ENCODE data around the gene PLA1A.

PLA1A gene

GRCh38 chr3:119630128-119630879 lies 32.6 kb downstream of the PLA1A start:
- H3K36me3 ChIP-seq (ENCODE audit: control insufficient read depth, insufficient read depth, low read length): no peaks in the 10 kb centered on the region
- no peaks in the 10 kb centered on the region for H3K9me3 ChIP-seq (ENCODE audit: control insufficient read depth, insufficient read depth, low read length)
- H3K9ac ChIP-seq (ENCODE audit: low read depth, low read length): no peak overlapping the region
- no peak overlapping the region for H3K4me3 ChIP-seq (ENCODE audit: low read depth, low read length)
- no peaks in the 10 kb centered on the region for H3K27me3 ChIP-seq (ENCODE audit: control insufficient read depth, insufficient read depth, low read length)
- peaks cover 2% of the 10 kb centered on the region for H3K4me1 ChIP-seq (ENCODE audit: control insufficient read depth, insufficient read depth, low read length)

- Histone ChIP-seq H3K27me3 (ENCODE audit: control insufficient read depth, insufficient read depth, low read length) (no peaks in the 10 kb centered on the region), H3K4me1 (ENCODE audit: control insufficient read depth, insufficient read depth, low read length) (peaks cover 2% of the 10 kb centered on the region), H3K36me3 (ENCODE audit: control insufficient read depth, insufficient read depth, low read length) (no peaks in the 10 kb centered on the region), H3K4me3 (ENCODE audit: low read depth, low read length) (no peak overlapping the region), H3K9me3 (ENCODE audit: control insufficient read depth, insufficient read depth, low read length) (no peaks in the 10 kb centered on the region), H3K9ac (ENCODE audit: low read depth, low read length) (no peak overlapping the region)
Measured at GRCh38 chr3:119630880-119631329, 33.2 kb downstream of the PLA1A start.

- no peaks in the 10 kb centered on the region for H3K9me3 ChIP-seq (ENCODE audit: control insufficient read depth, insufficient read depth, low read length)
- H3K27me3 ChIP-seq (ENCODE audit: control insufficient read depth, insufficient read depth, low read length): no peaks in the 10 kb centered on the region
- H3K36me3 ChIP-seq (ENCODE audit: control insufficient read depth, insufficient read depth, low read length): no peaks in the 10 kb centered on the region
- H3K4me3 ChIP-seq (ENCODE audit: low read depth, low read length): no peak overlapping the region
- no peak overlapping the region for H3K9ac ChIP-seq (ENCODE audit: low read depth, low read length)
- peaks cover 2% of the 10 kb centered on the region for H3K4me1 ChIP-seq (ENCODE audit: control insufficient read depth, insufficient read depth, low read length)
Measured at GRCh38 chr3:119631516-119631915, 33.8 kb downstream of the PLA1A start.

- peaks cover 2% of the 10 kb centered on the region for H3K4me1 ChIP-seq (ENCODE audit: control insufficient read depth, insufficient read depth, low read length)
- no peaks in the 10 kb centered on the region for H3K27me3 ChIP-seq (ENCODE audit: control insufficient read depth, insufficient read depth, low read length)
- H3K4me3 ChIP-seq (ENCODE audit: low read depth, low read length): no peak overlapping the region
- no peak overlapping the region for H3K9ac ChIP-seq (ENCODE audit: low read depth, low read length)
- no peaks in the 10 kb centered on the region for H3K9me3 ChIP-seq (ENCODE audit: control insufficient read depth, insufficient read depth, low read length)
- H3K36me3 ChIP-seq (ENCODE audit: control insufficient read depth, insufficient read depth, low read length): no peaks in the 10 kb centered on the region
Measured at GRCh38 chr3:119632216-119632615, 34.5 kb downstream of the PLA1A start.

- Histone ChIP-seq H3K4me1 (ENCODE audit: control insufficient read depth, insufficient read depth, low read length) (peaks cover under 1% of the 10 kb centered on the region), H3K27me3 (ENCODE audit: control insufficient read depth, insufficient read depth, low read length) (no peaks in the 10 kb centered on the region), H3K9me3 (ENCODE audit: control insufficient read depth, insufficient read depth, low read length) (no peaks in the 10 kb centered on the region), H3K4me3 (ENCODE audit: low read depth, low read length) (no peak overlapping the region), H3K9ac (ENCODE audit: low read depth, low read length) (no peak overlapping the region), H3K36me3 (ENCODE audit: control insufficient read depth, insufficient read depth, low read length) (no peaks in the 10 kb centered on the region)
Measured at GRCh38 chr3:119632829-119633228, 35.1 kb downstream of the PLA1A start.

- no peaks in the 10 kb centered on the region for H3K9me3 ChIP-seq (ENCODE audit: control insufficient read depth, insufficient read depth, low read length)
Measured at GRCh38 chr3:119635719-119636118, 38.0 kb downstream of the PLA1A start.

GRCh38 chr3:119636249-119636648 lies 38.6 kb downstream of the PLA1A start:
- H3K27me3 ChIP-seq (ENCODE audit: control insufficient read depth, insufficient read depth, low read length): no peaks in the 10 kb centered on the region
- H3K36me3 ChIP-seq (ENCODE audit: control insufficient read depth, insufficient read depth, low read length): no peaks in the 10 kb centered on the region
- no peak overlapping the region for H3K9ac ChIP-seq (ENCODE audit: low read depth, low read length)
- no peak overlapping the region for H3K4me3 ChIP-seq (ENCODE audit: low read depth, low read length)
- no peaks in the 10 kb centered on the region for H3K4me1 ChIP-seq (ENCODE audit: control insufficient read depth, insufficient read depth, low read length)
- no peaks in the 10 kb centered on the region for H3K9me3 ChIP-seq (ENCODE audit: control insufficient read depth, insufficient read depth, low read length)

More at GRCh38 chr3:119635719-119636118, 38.0 kb downstream of the PLA1A start:
- Histone ChIP-seq H3K9ac (ENCODE audit: low read depth, low read length) (no peak overlapping the region), H3K4me1 (ENCODE audit: control insufficient read depth, insufficient read depth, low read length) (no peaks in the 10 kb centered on the region), H3K36me3 (ENCODE audit: control insufficient read depth, insufficient read depth, low read length) (no peaks in the 10 kb centered on the region), H3K27me3 (ENCODE audit: control insufficient read depth, insufficient read depth, low read length) (no peaks in the 10 kb centered on the region), H3K4me3 (ENCODE audit: low read depth, low read length) (no peak overlapping the region)

- no peaks in the 10 kb centered on the region for H3K36me3 ChIP-seq (ENCODE audit: control insufficient read depth, insufficient read depth, low read length)
- no peaks in the 10 kb centered on the region for H3K27me3 ChIP-seq (ENCODE audit: control insufficient read depth, insufficient read depth, low read length)
- no peak overlapping the region for H3K9ac ChIP-seq (ENCODE audit: low read depth, low read length)
- H3K4me3 ChIP-seq (ENCODE audit: low read depth, low read length): no peak overlapping the region
- H3K9me3 ChIP-seq (ENCODE audit: control insufficient read depth, insufficient read depth, low read length): no peaks in the 10 kb centered on the region
- H3K4me1 ChIP-seq (ENCODE audit: control insufficient read depth, insufficient read depth, low read length): no peaks in the 10 kb centered on the region
Measured at GRCh38 chr3:119636891-119637611, 39.4 kb downstream of the PLA1A start.

- Histone ChIP-seq H3K9ac (ENCODE audit: low read depth, low read length) (no peak overlapping the region), H3K9me3 (ENCODE audit: control insufficient read depth, insufficient read depth, low read length) (no peaks in the 10 kb centered on the region), H3K4me1 (ENCODE audit: control insufficient read depth, insufficient read depth, low read length) (no peaks in the 10 kb centered on the region), H3K27me3 (ENCODE audit: control insufficient read depth, insufficient read depth, low read length) (no peaks in the 10 kb centered on the region), H3K36me3 (ENCODE audit: control insufficient read depth, insufficient read depth, low read length) (no peaks in the 10 kb centered on the region), H3K4me3 (ENCODE audit: low read depth, low read length) (no peak overlapping the region)
Measured at GRCh38 chr3:119637679-119638477, 40.2 kb downstream of the PLA1A start.

GRCh38 chr3:119639494-119640350 lies 42.0 kb downstream of the PLA1A start:
- H3K9ac ChIP-seq (ENCODE audit: low read depth, low read length): no peak overlapping the region
- no peaks in the 10 kb centered on the region for H3K4me1 ChIP-seq (ENCODE audit: control insufficient read depth, insufficient read depth, low read length)
- H3K4me3 ChIP-seq (ENCODE audit: low read depth, low read length): no peak overlapping the region
- H3K9me3 ChIP-seq (ENCODE audit: control insufficient read depth, insufficient read depth, low read length): no peaks in the 10 kb centered on the region
- H3K36me3 ChIP-seq (ENCODE audit: control insufficient read depth, insufficient read depth, low read length): no peaks in the 10 kb centered on the region
- no peaks in the 10 kb centered on the region for H3K27me3 ChIP-seq (ENCODE audit: control insufficient read depth, insufficient read depth, low read length)

GRCh38 chr3:119641416-119641815 lies 43.7 kb downstream of the PLA1A start:
- H3K4me1 ChIP-seq (ENCODE audit: control insufficient read depth, insufficient read depth, low read length): no peaks in the 10 kb centered on the region
- H3K4me3 ChIP-seq (ENCODE audit: low read depth, low read length): no peak overlapping the region
- no peak overlapping the region for H3K9ac ChIP-seq (ENCODE audit: low read depth, low read length)
- H3K36me3 ChIP-seq (ENCODE audit: control insufficient read depth, insufficient read depth, low read length): no peaks in the 10 kb centered on the region
- no peaks in the 10 kb centered on the region for H3K9me3 ChIP-seq (ENCODE audit: control insufficient read depth, insufficient read depth, low read length)
- H3K27me3 ChIP-seq (ENCODE audit: control insufficient read depth, insufficient read depth, low read length): no peaks in the 10 kb centered on the region
